Liver (tissue), 9 donors: ENCODE data around the gene XCR1. TPM values are rescaled to one million over a fixed set of nuclear protein-coding genes. Genes with fewer than 3 reads are reported as not detected.

ENCODE experiments used
- DNase-seq: peaks from one replicate; pipeline ENCODE4 v3.0.0-alpha.2; 2017; ENCODE audit warnings: low spot score
- H3K27ac ChIP-seq, 2 donors: one replicate each; pipeline ENCODE4 v1.7.0; 2013; ENCODE audit warnings: inconsistent platforms in 2 of 2, low read length in 2 of 2, control low read depth in 1 of 2, low read depth in 1 of 2, mild to moderate bottlenecking in 1 of 2
- H3K27me3 ChIP-seq, 4 donors: one replicate each; pipeline versions ENCODE4 v1.6.1 to v1.7.0; 2013; ENCODE audit warnings: low read length in 3 of 4, inconsistent platforms in 1 of 4, mild to moderate bottlenecking in 1 of 4, moderate library complexity in 1 of 4; ENCODE audit not compliant: control insufficient read depth in 4 of 4, insufficient read depth in 4 of 4
- H3K36me3 ChIP-seq, 4 donors: one replicate each; pipeline versions ENCODE4 v1.6.1 to v1.7.0; 2013; ENCODE audit warnings: low read length in 3 of 4, mild to moderate bottlenecking in 3 of 4, low read depth in 1 of 4, moderate library complexity in 1 of 4; ENCODE audit not compliant: control insufficient read depth in 4 of 4, insufficient read depth in 3 of 4
- H3K4me1 ChIP-seq, 4 donors: one replicate each; pipeline versions ENCODE4 v1.6.1 to v1.7.0; 2013; ENCODE audit warnings: low read length in 3 of 4, mild to moderate bottlenecking in 3 of 4, moderate library complexity in 1 of 4; ENCODE audit not compliant: control insufficient read depth in 4 of 4, insufficient read depth in 4 of 4
- H3K4me3 ChIP-seq, 3 donors: one replicate each; pipeline versions ENCODE4 v1.6.1 to v1.7.0; 2013; ENCODE audit warnings: low read length in 3 of 3, control low read depth in 1 of 3, low read depth in 1 of 3, mild to moderate bottlenecking in 1 of 3
- H3K9ac ChIP-seq, 2 donors: one replicate each; pipeline ENCODE4 v1.7.0; 2013; ENCODE audit warnings: low read length in 2 of 2, mild to moderate bottlenecking in 2 of 2, moderate library complexity in 2 of 2, control low read depth in 1 of 2, low read depth in 1 of 2
- H3K9me3 ChIP-seq, 4 donors: one replicate each; pipeline versions ENCODE4 v1.6.1 to v1.7.0; 2013; ENCODE audit warnings: low read length in 3 of 4; ENCODE audit not compliant: control insufficient read depth in 4 of 4
- EGR1 ChIP-seq, 2 donors: IDR thresholded peaks; 2 replicates each; pipeline ENCODE4 v1.6.1; 2016 to 2018; ENCODE audit warnings: antibody characterized with exemption in 2 of 2, low read depth in 2 of 2
- FOXA1 ChIP-seq: IDR thresholded peaks from 2 replicates; pipeline ENCODE4 v1.6.1; 2016; ENCODE audit warnings: antibody characterized with exemption
- FOXA2 ChIP-seq: IDR thresholded peaks from 2 replicates; pipeline ENCODE4 v1.6.1; 2016; ENCODE audit warnings: antibody characterized with exemption
- GABPA ChIP-seq, 2 donors: IDR thresholded peaks in 1 of 2; conservative IDR thresholded peaks in 1 of 2; 2 replicates each; pipeline ENCODE4 v1.6.1; 2016; ENCODE audit warnings: antibody characterized with exemption in 2 of 2, mild to moderate bottlenecking in 1 of 2, moderate library complexity in 1 of 2
- HNF4A ChIP-seq, 2 donors: conservative IDR thresholded peaks; 2 replicates each; pipeline ENCODE4 v1.6.1; 2016; ENCODE audit warnings: antibody characterized with exemption in 2 of 2, mild to moderate bottlenecking in 2 of 2
- HNF4G ChIP-seq: IDR thresholded peaks from 2 replicates; pipeline ENCODE4 v1.6.1; 2016; ENCODE audit warnings: antibody characterized with exemption
- JUND ChIP-seq, 2 donors: IDR thresholded peaks; 2 replicates each; pipeline ENCODE4 v1.6.1; 2016; ENCODE audit warnings: antibody characterized with exemption in 2 of 2
- MAX ChIP-seq: IDR thresholded peaks from 2 replicates; pipeline ENCODE4 v1.6.1; 2016; ENCODE audit warnings: antibody characterized with exemption
- NR2F2 ChIP-seq: IDR thresholded peaks from 2 replicates; pipeline ENCODE4 v1.6.1; 2016; ENCODE audit warnings: antibody characterized with exemption
- RAD21 ChIP-seq, 2 donors: IDR thresholded peaks; 2 replicates each; pipeline ENCODE4 v1.6.1; 2016; ENCODE audit warnings: antibody characterized with exemption in 2 of 2, mild to moderate bottlenecking in 2 of 2
- REST ChIP-seq: IDR thresholded peaks from 2 replicates; pipeline ENCODE4 v1.6.1; 2016; ENCODE audit warnings: antibody characterized with exemption, mild to moderate bottlenecking
- RXRA ChIP-seq, 2 donors: IDR thresholded peaks; 2 replicates each; pipeline ENCODE4 v1.6.1; 2017 to 2018; ENCODE audit warnings: antibody characterized with exemption in 2 of 2, mild to moderate bottlenecking in 1 of 2
- SP1 ChIP-seq: IDR thresholded peaks from 2 replicates; pipeline ENCODE4 v1.6.1; 2018; ENCODE audit warnings: antibody characterized with exemption, mild to moderate bottlenecking
- TAF1 ChIP-seq: conservative IDR thresholded peaks from 2 replicates; pipeline ENCODE4 v1.6.1; 2016; ENCODE audit warnings: antibody characterized with exemption, mild to moderate bottlenecking
- YY1 ChIP-seq: IDR thresholded peaks from 2 replicates; pipeline ENCODE4 v1.6.1; 2016; ENCODE audit warnings: antibody characterized with exemption, mild to moderate bottlenecking
- WGBS: extraction: QIAGEN DNeasy Blood & Tissue Kit; methylation state at CpG from one replicate; pipeline ENCODE4 v1.1.7; 2013; 5-methylcytosine and 5-hydroxymethylcytosine counted together
- polyA plus RNA-seq, 2 donors: library from polyadenylated mRNA; stranded (reverse) in 1 of 2; unstranded in 1 of 2; fragments of 200-250 nt in 1 of 2; fragments of >200 nt in 1 of 2; fragmentation: Nextera tagmentation in 1 of 2; extraction: Ambion mirVana in 1 of 2; gene quantifications; one replicate each; pipeline versions ENCODE4 v1.2.1 to v1.2.3, GENCODE V29; 2013 to 2015
- total RNA-seq, 2 donors: library from RNA; depleted of rRNA; stranded (reverse); fragments of >200 nt; gene quantifications; one replicate each; pipeline ENCODE4 v1.2.3, GENCODE V29; 2014
- TF ChIP-seq, protein P1 (sequence below): IDR thresholded peaks from 2 replicates; pipeline ENCODE4 v1.6.1; 2016; ENCODE audit warnings: antibody characterized with exemption
- donor health status: healthy.
- donor health status: healthy.
- donor health status: healthy.
- donor health status: healthy.
- donor health status: healthy.

XCR1 gene
- total and polyA plus RNA-seq, 4 donors = under 0.01 to 0.08 (median 0.03) TPM; not detected in 1

- H3K4me1 ChIP-seq = no peaks in the 10 kb centered on the region
- peaks cover 0 to 19% (median 3%) of the 10 kb centered on the region in 4 donors for H3K9me3 ChIP-seq
- 61% methylated on average over 3 of the region's 3 CpGs for WGBS
- no peaks in the 10 kb centered on the region for H3K27me3 ChIP-seq
- H3K4me3 ChIP-seq = no peak overlapping the region
- no peaks in the 10 kb centered on the region for H3K36me3 ChIP-seq
- no peak overlapping the region for H3K27ac ChIP-seq
- no peak for DNase-seq
- no peak overlapping the region for H3K9ac ChIP-seq
- no peak for TF ChIP-seq JUND (IDR thresholded peaks at IDR 0.05)
- no peak for TF ChIP-seq NR2F2
- no peak for TF ChIP-seq FOXA1
- TF ChIP-seq YY1 = no peak
- TF ChIP-seq HNF4G = no peak
- no peak for TF ChIP-seq HNF4A (conservative IDR thresholded peaks at IDR 0.05)
- TF ChIP-seq, protein P1, sequence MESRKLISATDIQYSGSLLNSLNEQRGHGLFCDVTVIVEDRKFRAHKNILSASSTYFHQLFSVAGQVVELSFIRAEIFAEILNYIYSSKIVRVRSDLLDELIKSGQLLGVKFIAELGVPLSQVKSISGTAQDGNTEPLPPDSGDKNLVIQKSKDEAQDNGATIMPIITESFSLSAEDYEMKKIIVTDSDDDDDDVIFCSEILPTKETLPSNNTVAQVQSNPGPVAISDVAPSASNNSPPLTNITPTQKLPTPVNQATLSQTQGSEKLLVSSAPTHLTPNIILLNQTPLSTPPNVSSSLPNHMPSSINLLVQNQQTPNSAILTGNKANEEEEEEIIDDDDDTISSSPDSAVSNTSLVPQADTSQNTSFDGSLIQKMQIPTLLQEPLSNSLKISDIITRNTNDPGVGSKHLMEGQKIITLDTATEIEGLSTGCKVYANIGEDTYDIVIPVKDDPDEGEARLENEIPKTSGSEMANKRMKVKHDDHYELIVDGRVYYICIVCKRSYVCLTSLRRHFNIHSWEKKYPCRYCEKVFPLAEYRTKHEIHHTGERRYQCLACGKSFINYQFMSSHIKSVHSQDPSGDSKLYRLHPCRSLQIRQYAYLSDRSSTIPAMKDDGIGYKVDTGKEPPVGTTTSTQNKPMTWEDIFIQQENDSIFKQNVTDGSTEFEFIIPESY = no peak
- TF ChIP-seq GABPA (IDR thresholded peaks at IDR 0.05 in 1 of 2, conservative IDR thresholded peaks at IDR 0.05 in 1 of 2) = no peak
- no peak for TF ChIP-seq RAD21 (IDR thresholded peaks at IDR 0.05)
- TF ChIP-seq RXRA (IDR thresholded peaks at IDR 0.05) = no peak
- no peak for TF ChIP-seq TAF1
These were observed 3.2 kb downstream of the XCR1 start for GRCh38 chr3:46024131-46024530.

DNA sequence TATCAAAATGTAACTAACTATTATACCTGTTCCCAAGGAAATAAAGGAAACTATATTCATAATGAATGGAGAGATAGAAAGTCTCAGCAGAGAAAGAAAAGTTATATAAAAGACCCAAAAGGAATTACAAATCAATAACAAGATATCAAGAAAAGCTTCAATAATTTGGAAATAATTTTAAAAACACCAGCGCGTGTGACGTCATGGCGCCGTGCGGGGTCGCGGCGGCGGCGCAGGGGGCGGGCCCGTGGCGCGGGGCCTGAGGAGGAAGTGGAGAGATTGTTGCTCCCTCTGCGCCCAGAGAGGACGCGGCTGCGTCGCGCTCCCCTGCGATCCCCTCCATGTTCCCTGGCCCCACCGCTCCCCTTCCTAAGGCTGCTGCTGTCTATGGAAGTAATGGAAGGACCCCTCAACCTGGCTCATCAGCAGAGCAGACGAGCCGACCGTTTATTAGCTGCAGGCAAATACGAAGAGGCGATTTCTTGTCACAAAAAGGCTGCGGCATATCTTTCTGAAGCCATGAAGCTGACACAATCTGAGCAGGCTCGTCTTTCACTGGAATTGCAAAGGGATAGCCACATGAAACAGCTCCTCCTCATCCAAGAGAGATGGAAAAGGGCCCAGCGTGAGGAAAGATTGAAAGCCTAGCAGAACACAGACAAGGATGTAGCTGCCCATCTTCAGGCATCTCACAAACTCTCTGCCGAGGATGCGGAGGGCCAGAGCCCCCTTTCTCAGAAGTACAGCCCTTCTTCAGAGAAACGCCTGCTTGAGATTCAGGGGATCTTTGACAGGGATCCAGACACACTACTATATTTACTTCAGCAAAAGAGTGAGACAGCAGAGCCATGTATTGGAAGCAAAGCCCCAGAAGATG, 4.1 kb downstream of the XCR1 start:
- Histone ChIP-seq H3K9ac (no peak overlapping the region), H3K27me3 (no peaks in the 10 kb centered on the region), H3K27ac (no peak overlapping the region), H3K4me1 (no peaks in the 10 kb centered on the region), H3K9me3 (peaks cover 0 to 13% (median 3%) of the 10 kb centered on the region in 4 donors), H3K36me3 (no peaks in the 10 kb centered on the region), H3K4me3 (no peak overlapping the region)
- no peak for DNase-seq
- 87% methylated on average over 34 of the region's 34 CpGs for WGBS
- no peak for TF ChIP-seq HNF4G

GRCh38 chr3:46021516-46021915, 5.8 kb downstream of the XCR1 start:
- no peaks in the 10 kb centered on the region for H3K4me1 ChIP-seq
- 96% methylated on average over 8 of the region's 8 CpGs for WGBS
- H3K4me3 ChIP-seq = no peak overlapping the region
- no peak for TF ChIP-seq MAX
- no peak for TF ChIP-seq HNF4G
- no peak for TF ChIP-seq YY1
- no peak for TF ChIP-seq GABPA (IDR thresholded peaks at IDR 0.05 in 1 of 2, conservative IDR thresholded peaks at IDR 0.05 in 1 of 2)
- TF ChIP-seq REST = no peak
- no peak for TF ChIP-seq RXRA (IDR thresholded peaks at IDR 0.05)
- TF ChIP-seq JUND (IDR thresholded peaks at IDR 0.05) = no peak
- TF ChIP-seq HNF4A (conservative IDR thresholded peaks at IDR 0.05) = no peak
- TF ChIP-seq FOXA2 = no peak
- TF ChIP-seq RAD21 (IDR thresholded peaks at IDR 0.05) = no peak
- no peak for TF ChIP-seq SP1
- no peak for TF ChIP-seq NR2F2
- no peak for TF ChIP-seq EGR1 (IDR thresholded peaks at IDR 0.05; ENCODE audit: low read depth in 2 of 2)
- DNase-seq = no peak
- H3K9me3 ChIP-seq = no peaks in the 10 kb centered on the region
- no peak overlapping the region for H3K27ac ChIP-seq
- no peaks in the 10 kb centered on the region for H3K27me3 ChIP-seq
- H3K36me3 ChIP-seq = no peaks in the 10 kb centered on the region
- H3K9ac ChIP-seq = no peak overlapping the region
